H4 (cell line): ENCODE measurements around the gene CHD1. TPM values are rescaled to one million over a fixed set of nuclear protein-coding genes. Genes with fewer than 3 reads are reported as not detected.

Source experiments
- DNase-seq: peaks from one replicate; pipeline ENCODE4 v3.0.0-alpha.2; 2015; ENCODE audit warnings: low spot score
- total RNA-seq: library from RNA; depleted of rRNA; stranded (reverse); fragments of >200 nt; shearing (Covaris generic); gene quantifications from 2 replicates; pipeline ENCODE4 v1.2.3, GENCODE V29; 2014; rRNA removed

CHD1 gene
- total RNA-seq, 1 experiment from 2014 or later, result 52.1 TPM

DNA sequence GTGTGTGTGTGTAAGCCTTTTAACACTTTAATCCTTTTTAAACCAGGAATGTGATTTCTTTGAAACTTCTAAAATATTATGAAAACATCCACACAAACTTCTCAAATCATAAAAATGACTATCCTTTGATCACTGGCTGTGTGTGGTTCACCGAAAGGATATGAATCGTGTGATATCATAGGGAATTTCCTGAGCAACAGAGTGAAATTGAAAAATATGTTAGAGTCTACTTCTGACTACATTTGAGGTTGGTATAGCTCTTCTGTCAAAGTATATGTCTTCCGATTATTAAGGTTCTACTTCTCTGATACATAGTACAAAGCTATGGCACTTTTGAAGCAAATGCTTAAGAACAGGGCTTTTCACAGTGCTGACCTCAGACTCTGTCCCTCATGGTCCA lies 115.1 kb downstream of the CHD1 start:
- no peak for DNase-seq

DNA sequence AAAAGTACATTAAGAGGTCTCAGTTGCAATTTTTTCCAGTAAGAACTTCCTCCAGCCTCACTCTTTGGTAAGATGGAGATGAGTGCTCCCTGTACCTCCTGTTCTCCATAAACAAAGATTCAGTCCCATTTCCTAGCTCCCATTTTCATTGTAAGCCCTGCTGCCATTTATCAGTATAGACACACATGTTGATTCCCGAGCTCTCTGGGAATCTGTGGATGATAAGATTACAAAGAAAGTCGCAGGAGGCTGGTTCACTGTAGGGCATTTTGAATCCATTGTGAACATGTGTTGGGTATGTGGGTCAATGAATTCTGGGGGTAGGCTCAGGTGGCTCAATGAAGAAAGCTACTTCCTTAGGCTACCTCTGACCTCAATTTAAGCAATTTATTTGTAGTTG lies 118.6 kb downstream of the CHD1 start:
- no peak for DNase-seq

GRCh38 chr5:98807806-98808205 lies 121.0 kb downstream of the CHD1 start:
- DNase-seq, result no peak

- no peak for DNase-seq
Observed at GRCh38 chr5:98805070-98805469, 123.7 kb downstream of the CHD1 start.

- no peak for DNase-seq
Observed at GRCh38 chr5:98804066-98804465, 124.7 kb downstream of the CHD1 start.

Other genes starting within 250 kb of the CHD1 start
- 9.2 and 14.3 TPM in 2 replicates for gene RGMB, start 155.3 kb downstream of the CHD1 start, total RNA-seq